VCaP (cell line): ENCODE measurements around the gene SLC12A1.

Source experiments
- H3K27ac ChIP-seq: fragments of 450-650 bp; 2 replicates; pipeline ENCODE4 v1.5.1; 2017
- CTCF ChIP-seq: fragments of 450-650 bp; conservative IDR thresholded peaks from 2 replicates; pipeline ENCODE4 v1.5.1; 2017; ENCODE audit warnings: mild to moderate bottlenecking, moderate library complexity

The SLC12A1 gene

GRCh38 chr15:48266024-48266689 lies 60.1 kb downstream of the SLC12A1 start:
- no peak for TF ChIP-seq CTCF
- H3K27ac ChIP-seq: no peak overlapping the region

GRCh38 chr15:48267766-48268165 lies 61.7 kb downstream of the SLC12A1 start:
- H3K27ac ChIP-seq: no peak overlapping the region
- TF ChIP-seq CTCF: no peak

GRCh38 chr15:48273049-48273448 lies 66.9 kb downstream of the SLC12A1 start:
- no peak for TF ChIP-seq CTCF

GRCh38 chr15:48278666-48279065 lies 72.6 kb downstream of the SLC12A1 start:
- no peak overlapping the region for H3K27ac ChIP-seq
- no peak for TF ChIP-seq CTCF

More at GRCh38 chr15:48273049-48273448, 66.9 kb downstream of the SLC12A1 start:
- H3K27ac ChIP-seq: no peak overlapping the region

GRCh38 chr15:48279608-48280007 lies 73.5 kb downstream of the SLC12A1 start:
- TF ChIP-seq CTCF: no peak
- H3K27ac ChIP-seq: no peak overlapping the region

- H3K27ac ChIP-seq: no peak overlapping the region
- TF ChIP-seq CTCF: no peak
Observed at GRCh38 chr15:48281674-48282073, 75.6 kb downstream of the SLC12A1 start.

GRCh38 chr15:48282216-48282615 lies 76.1 kb downstream of the SLC12A1 start:
- H3K27ac ChIP-seq: no peak overlapping the region; the same call in 1 of the 2 replicates
- no peak for TF ChIP-seq CTCF
